WERI-Rb-1 (cell line): Measurements from ENCODE around the gene LYPD6B.

Source experiments
- DNase-seq: peaks from one replicate; pipeline ENCODE4 v3.0.0-alpha.2; 2020
- H3K27ac ChIP-seq: fragments of 250-450 bp; sonication (Bioruptor Pico); 2 replicates; pipeline ENCODE4 v1.5.1; 2020; ENCODE audit warnings: mild to moderate bottlenecking, moderate library complexity
- H3K27me3 ChIP-seq: fragments of 250-450 bp; sonication (Bioruptor Pico); 2 replicates; pipeline ENCODE4 v1.5.1; 2021; ENCODE audit warnings: mild to moderate bottlenecking, low read depth, moderate library complexity; ENCODE audit not compliant: insufficient read depth, severe bottlenecking
- H3K36me3 ChIP-seq: fragments of 250-450 bp; sonication (Bioruptor Pico); 2 replicates; pipeline ENCODE4 v1.5.1; 2020; ENCODE audit warnings: mild to moderate bottlenecking, moderate library complexity
- H3K4me3 ChIP-seq: 2 replicates; pipeline ENCODE4 v1.5.1; 2011; ENCODE audit warnings: low read depth, mild to moderate bottlenecking, control low read depth, low read length
- H3K9me3 ChIP-seq: fragments of 250-450 bp; sonication (Bioruptor Pico); 2 replicates; pipeline ENCODE4 v1.5.1; 2021; ENCODE audit warnings: mild to moderate bottlenecking, moderate library complexity; ENCODE audit not compliant: severe bottlenecking
- TF ChIP-seq, protein P1 (sequence below): IDR thresholded peaks from 2 replicates; pipeline ENCODE4 v1.5.1; 2011; ENCODE audit warnings: low read depth, mild to moderate bottlenecking, control low read depth, inconsistent platforms, low read length

LYPD6B gene

DNA sequence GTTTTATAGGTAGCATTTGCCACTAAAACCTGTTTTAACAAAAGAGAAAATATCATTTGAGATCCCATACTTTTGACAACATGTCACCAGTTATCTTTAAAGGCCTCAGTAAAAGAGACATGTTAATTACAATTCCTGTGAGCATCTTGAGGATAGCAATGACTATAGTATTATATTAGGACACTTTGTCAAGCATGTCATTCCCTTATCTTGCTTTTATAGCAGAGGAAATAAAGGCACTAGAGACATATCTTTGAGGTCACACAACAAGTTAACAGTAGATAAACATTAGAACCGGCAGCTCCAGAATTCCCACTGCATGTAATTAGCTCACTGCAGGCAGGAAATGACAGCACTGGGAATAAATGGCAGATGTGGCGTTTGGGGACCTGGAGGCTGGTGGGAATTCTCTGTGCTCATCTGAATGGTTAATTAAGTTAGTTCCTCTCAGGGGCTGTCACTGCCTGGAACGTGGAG is 25.9 kb downstream of the LYPD6B start:
- Histone ChIP-seq H3K4me3 (no peak overlapping the region), H3K27me3 (no peaks in the 10 kb centered on the region), H3K27ac (no peak overlapping the region), H3K36me3 (no peaks in the 10 kb centered on the region), H3K9me3 (no peaks in the 10 kb centered on the region)
- DNase-seq: no peak
- TF ChIP-seq, protein P1, sequence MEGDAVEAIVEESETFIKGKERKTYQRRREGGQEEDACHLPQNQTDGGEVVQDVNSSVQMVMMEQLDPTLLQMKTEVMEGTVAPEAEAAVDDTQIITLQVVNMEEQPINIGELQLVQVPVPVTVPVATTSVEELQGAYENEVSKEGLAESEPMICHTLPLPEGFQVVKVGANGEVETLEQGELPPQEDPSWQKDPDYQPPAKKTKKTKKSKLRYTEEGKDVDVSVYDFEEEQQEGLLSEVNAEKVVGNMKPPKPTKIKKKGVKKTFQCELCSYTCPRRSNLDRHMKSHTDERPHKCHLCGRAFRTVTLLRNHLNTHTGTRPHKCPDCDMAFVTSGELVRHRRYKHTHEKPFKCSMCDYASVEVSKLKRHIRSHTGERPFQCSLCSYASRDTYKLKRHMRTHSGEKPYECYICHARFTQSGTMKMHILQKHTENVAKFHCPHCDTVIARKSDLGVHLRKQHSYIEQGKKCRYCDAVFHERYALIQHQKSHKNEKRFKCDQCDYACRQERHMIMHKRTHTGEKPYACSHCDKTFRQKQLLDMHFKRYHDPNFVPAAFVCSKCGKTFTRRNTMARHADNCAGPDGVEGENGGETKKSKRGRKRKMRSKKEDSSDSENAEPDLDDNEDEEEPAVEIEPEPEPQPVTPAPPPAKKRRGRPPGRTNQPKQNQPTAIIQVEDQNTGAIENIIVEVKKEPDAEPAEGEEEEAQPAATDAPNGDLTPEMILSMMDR: no peak

DNA sequence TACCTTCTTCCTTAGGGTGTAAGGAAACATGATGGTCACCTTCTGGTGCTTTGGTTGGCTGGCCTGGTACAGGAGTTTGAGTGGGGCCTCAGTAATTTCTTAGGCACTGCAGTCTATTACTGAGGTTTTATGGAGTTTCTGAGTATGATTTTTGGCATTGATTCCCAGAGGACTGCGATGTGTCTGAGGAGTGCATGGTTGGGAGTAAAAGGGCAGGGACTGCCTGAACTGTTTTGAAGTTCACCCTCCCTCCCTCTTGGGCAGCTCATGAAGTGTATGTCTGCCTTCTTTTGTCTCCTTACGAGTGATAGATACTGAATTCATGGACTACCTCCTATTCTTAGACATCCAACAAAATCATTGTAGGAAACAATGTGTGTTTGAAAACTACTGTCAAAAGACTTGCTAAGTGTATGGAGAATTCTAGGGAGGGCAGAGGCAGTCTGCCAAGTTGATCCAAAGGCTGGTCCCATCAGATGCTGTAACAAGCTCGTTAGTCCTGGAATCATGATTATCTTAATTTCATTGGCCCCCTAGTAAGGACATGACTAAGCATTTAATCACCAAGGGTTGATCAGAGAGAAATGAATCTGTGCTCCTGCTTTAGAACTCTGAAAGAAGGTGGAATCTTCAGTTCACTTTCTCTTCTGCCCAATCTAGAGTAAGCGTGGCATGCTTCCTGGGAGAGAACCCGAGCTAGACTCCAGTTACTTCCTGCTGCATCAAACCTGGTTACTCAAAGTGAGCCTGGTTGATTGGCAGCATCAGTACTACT is 26.5 kb downstream of the LYPD6B start:
- no peak overlapping the region for H3K27ac ChIP-seq
- DNase-seq: no peak
- H3K4me3 ChIP-seq: no peak overlapping the region
- H3K36me3 ChIP-seq: no peaks in the 10 kb centered on the region
- no peaks in the 10 kb centered on the region for H3K9me3 ChIP-seq
- H3K27me3 ChIP-seq: no peaks in the 10 kb centered on the region
- TF ChIP-seq, protein P1: no peak

DNA sequence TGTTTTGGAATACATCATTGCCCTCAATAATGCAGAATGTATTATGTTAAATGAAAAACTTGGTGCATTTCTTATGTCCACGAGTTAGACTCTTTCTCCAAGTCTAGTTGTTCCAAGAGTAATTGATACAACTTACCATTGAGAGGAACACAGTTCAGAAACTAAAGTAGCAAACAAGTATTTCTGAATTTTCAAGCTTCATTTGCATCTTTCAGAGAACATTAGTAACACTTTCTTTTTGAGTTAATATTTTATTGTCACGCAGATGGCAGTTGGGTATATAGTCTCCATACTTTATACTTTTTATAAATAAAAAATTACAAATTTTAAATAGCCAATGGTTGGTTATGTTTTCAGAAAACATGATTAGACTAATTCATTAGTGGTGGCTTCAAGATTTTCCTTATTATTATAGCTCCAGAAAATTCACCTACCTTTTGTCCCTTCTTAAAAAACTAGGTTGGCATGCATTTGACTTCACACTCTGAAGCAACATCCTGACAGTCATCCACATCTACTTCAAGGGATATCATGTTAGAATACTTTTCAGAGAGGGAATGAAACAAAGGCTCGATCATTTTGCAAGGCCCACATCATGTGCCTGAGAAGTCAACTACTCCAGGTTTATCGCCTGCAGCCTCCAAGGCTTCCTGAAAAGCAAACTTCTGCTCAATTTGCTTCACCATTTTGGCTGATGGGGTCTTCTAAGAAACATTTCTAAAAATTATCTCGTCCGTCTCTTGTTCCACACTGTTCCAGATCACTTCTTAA is 29.9 kb downstream of the LYPD6B start:
- H3K4me3 ChIP-seq: no peak overlapping the region
- H3K27ac ChIP-seq: no peak overlapping the region
- no peaks in the 10 kb centered on the region for H3K36me3 ChIP-seq
- TF ChIP-seq, protein P1: no peak
- H3K27me3 ChIP-seq: no peaks in the 10 kb centered on the region
- H3K9me3 ChIP-seq: no peaks in the 10 kb centered on the region
- no peak for DNase-seq

DNA sequence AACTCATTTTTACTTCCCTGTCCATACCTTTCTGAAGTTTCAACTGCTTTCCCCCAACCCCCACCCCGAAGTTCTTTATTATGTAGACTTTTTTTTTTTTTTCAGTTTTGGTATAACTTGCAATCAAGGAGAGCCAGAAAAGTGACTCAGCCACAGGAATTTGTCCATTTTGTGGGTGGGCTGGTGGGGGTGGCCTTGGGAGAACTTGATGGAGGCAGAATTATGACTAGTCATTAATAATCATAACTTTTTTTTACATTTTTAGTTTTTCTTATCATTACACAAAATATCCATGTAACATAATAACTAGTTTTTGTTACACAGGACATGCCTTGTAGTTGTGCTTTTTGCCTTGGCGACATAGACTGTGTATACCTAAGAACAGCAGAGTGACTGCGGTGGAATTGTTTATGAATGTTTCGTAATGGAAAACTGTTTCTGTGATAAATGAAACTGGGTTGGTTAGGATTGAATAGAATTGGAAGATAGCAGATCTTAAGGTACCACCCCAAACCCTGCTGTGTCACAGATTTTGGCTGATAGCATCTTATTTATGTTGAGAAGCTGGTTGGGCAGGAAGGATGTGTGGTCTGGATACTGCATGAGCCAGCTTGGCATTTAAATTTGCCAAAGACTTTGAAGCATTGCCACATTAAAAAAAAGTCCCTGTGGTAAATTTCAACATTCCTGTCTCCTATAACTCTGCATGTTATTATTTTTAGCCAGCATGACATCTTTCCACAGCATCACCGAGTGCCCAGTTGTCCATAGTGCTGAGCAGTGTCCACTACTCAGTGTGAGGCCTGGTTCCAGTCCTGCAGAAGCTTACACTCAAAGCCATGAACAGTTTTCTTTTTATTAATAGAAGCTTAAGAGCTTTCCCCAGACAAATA is 30.7 kb downstream of the LYPD6B start:
- Histone ChIP-seq H3K27me3 (no peaks in the 10 kb centered on the region), H3K9me3 (no peaks in the 10 kb centered on the region), H3K36me3 (no peaks in the 10 kb centered on the region), H3K27ac (no peak overlapping the region), H3K4me3 (no peak overlapping the region)
- DNase-seq: no peak
- TF ChIP-seq, protein P1: no peak

DNA sequence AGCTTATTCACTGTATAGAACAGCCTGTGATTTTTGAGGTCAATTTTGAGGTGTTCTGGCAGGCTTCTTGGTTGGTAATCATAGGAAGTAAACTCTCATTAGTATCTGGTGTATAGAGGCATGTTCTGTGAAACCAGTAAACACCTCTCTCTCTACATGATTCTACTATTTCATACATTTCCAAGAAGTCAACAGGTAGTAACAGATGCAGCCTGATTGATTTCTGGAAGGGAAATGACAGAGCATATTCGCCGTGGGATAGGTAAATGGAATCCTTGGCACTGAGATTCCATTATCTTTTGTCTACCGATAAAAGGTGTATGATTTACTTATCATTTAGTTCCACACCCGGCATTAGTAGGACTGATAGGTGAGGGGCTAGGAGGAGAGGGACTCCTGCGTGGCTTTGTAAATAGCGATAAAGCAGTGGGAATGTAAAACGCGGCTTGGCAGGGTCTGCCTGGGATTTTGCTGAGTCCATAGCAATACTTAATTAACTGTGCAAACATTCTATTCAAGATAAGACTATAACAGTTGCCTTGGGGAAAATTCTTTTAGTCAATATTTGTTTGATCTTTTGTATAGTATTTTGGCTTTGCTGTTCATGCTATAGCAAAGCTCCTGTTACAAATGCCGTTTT is 32.3 kb downstream of the LYPD6B start:
- Histone ChIP-seq H3K27me3 (no peaks in the 10 kb centered on the region), H3K27ac (no peak overlapping the region), H3K36me3 (no peaks in the 10 kb centered on the region), H3K4me3 (no peak overlapping the region), H3K9me3 (no peaks in the 10 kb centered on the region)
- TF ChIP-seq, protein P1: no peak
- DNase-seq: no peak
